Measurements from ENCODE around the gene NDFIP1. TPM values are rescaled to one million over a fixed set of nuclear protein-coding genes. Genes with fewer than 3 reads are reported as not detected.
A peak's percentile ranks its signal among the peaks of the same experiment; 100 is the strongest.

NDFIP1 gene, protein sequence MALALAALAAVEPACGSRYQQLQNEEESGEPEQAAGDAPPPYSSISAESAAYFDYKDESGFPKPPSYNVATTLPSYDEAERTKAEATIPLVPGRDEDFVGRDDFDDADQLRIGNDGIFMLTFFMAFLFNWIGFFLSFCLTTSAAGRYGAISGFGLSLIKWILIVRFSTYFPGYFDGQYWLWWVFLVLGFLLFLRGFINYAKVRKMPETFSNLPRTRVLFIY
- total RNA-seq (50.8 and 67.4 TPM in 2 replicates), polyA plus RNA-seq (42.5 and 55.8 TPM in 2 replicates), polyA minus RNA-seq (ENCODE audit: low replicate concordance) (3.0 and 4.8 TPM in 2 replicates)
- 36.6 and 43.8 TPM in 2 replicates for polyA plus RNA-seq (2012)

DNA sequence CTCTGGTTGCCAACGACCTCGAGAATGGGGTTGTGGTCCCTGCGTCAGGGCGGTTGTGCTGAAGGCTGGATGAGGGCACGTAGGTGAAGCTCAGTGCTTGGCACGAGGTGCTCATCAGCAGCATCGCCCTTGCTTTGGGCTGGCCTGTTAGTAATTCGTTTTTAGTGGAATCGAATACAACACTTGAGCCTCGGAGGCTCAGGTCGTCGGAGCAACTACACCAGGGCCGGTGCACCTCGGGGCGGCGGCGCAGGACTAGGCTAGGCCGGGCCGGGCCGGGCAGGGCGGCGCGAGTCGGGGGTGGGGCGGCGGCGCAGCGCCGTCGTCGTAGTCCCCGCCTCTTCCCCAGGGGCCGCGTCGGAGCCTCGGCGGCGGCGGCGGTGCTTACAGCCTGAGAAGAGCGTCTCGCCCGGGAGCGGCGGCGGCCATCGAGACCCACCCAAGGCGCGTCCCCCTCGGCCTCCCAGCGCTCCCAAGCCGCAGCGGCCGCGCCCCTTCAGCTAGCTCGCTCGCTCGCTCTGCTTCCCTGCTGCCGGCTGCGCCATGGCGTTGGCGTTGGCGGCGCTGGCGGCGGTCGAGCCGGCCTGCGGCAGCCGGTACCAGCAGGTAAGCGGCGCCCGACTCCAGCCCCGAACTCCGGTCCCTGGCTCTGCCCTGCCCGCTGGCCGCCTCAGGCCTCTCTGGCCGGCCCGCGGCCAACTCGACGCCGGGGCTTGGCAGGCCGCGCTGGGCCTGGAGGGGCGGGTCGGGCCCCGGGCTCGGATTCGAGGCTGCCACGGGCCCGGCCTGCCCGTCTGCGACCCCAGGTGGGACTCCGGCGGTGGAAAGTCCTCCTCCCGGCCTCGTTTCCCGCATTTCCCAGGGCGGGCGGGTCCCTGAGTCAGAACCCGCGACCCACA lies at the start of gene NDFIP1:
Gene NDFIP1, plus strand, starts transcription at position 348 of the 899 bp plus-strand sequence. Its CDS starts 196 bp downstream, at position 544.
- peaks cover 44% of the 10 kb centered on the region for H3K79me2 ChIP-seq (ENCODE audit: control insufficient read depth, insufficient read depth, low read length)
- DNase-seq (ENCODE audit: low read depth in 2 of 2): peak; percentile 72 to 78
- TF ChIP-seq EZH2 (IDR thresholded peaks at IDR 0.05; ENCODE audit: low read length, missing control alignments): no peak
- TF ChIP-seq, protein P1, sequence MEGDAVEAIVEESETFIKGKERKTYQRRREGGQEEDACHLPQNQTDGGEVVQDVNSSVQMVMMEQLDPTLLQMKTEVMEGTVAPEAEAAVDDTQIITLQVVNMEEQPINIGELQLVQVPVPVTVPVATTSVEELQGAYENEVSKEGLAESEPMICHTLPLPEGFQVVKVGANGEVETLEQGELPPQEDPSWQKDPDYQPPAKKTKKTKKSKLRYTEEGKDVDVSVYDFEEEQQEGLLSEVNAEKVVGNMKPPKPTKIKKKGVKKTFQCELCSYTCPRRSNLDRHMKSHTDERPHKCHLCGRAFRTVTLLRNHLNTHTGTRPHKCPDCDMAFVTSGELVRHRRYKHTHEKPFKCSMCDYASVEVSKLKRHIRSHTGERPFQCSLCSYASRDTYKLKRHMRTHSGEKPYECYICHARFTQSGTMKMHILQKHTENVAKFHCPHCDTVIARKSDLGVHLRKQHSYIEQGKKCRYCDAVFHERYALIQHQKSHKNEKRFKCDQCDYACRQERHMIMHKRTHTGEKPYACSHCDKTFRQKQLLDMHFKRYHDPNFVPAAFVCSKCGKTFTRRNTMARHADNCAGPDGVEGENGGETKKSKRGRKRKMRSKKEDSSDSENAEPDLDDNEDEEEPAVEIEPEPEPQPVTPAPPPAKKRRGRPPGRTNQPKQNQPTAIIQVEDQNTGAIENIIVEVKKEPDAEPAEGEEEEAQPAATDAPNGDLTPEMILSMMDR (conservative IDR thresholded peaks at IDR 0.05 in 1 of 2, IDR thresholded peaks at IDR 0.05 in 1 of 2; ENCODE audit: low read depth in 1 of 2, low read length in 2 of 2): no peak
- no peaks in the 10 kb centered on the region for H3K36me3 ChIP-seq (ENCODE audit: control insufficient read depth, insufficient read depth, low read length)
- peaks cover 1% of the 10 kb centered on the region for H4K20me1 ChIP-seq (ENCODE audit: control insufficient read depth, extremely low read depth, insufficient read depth, low read length)
- peak within 1 kb of the TSS; percentile 92 for H3K27ac ChIP-seq (ENCODE audit: insufficient read depth, low read length)
- H3K4me2 ChIP-seq (ENCODE audit: extremely low read depth, insufficient read depth, low read length): peak within 1 kb of the TSS; percentile 93
- peak within 1 kb of the TSS; percentile 99 for H2AFZ ChIP-seq (ENCODE audit: low read length)
- H3K4me1 ChIP-seq (ENCODE audit: control insufficient read depth, extremely low read depth, insufficient read depth, low read length): peaks cover 2% of the 10 kb centered on the region
- H3K27me3 ChIP-seq (ENCODE audit: control insufficient read depth, insufficient read depth, low read length): no peaks in the 10 kb centered on the region
- no peaks in the 10 kb centered on the region for H3K9me3 ChIP-seq (ENCODE audit: control insufficient read depth, insufficient read depth, low read depth, low read length)
- peak within 1 kb of the TSS; percentile 95 for H3K9ac ChIP-seq (ENCODE audit: insufficient read depth, low read length)
- peak within 1 kb of the TSS; percentile 75 to 97 (median 88) for H3K4me3 ChIP-seq (replicated peaks in 1 of 4; ENCODE audit: control extremely low read depth in 1 of 4, insufficient read depth in 1 of 4, low read depth in 3 of 4, low read length in 4 of 4)

DNA sequence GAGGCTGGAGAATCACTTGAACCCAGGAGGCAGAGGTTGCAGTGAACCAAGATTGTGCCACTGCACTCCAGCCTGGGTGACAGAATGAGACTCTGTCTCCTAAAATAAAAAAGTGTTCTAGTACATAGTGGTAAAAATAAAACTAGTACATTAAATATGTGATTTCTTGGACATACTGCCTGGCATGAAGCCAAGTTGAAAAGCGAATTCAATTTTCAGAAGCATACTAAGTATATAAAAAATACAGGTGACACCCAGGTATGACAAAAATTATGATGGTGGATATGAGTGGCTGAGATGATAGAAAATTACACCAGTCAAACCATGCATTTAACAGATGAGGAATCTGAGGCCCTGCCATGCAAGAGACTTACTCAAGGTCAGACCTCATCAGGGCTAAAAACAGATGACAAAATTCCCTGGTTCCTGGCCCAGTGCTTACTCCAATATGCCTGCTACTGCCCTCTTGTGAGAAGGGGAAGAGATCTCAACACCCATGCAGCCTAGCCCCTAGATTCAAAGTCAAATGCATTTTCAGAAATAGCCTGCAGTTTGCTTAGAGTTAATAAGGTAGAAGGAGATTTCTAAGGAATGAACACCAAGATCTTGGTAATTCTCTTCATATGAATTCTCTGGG lies 49.2 kb upstream of the NDFIP1 start:
- H3K4me2 ChIP-seq (ENCODE audit: extremely low read depth, insufficient read depth, low read length): no peak overlapping the region
- H3K9ac ChIP-seq (ENCODE audit: insufficient read depth, low read length): no peak overlapping the region
- no peak overlapping the region for H3K27ac ChIP-seq (ENCODE audit: insufficient read depth, low read length)
- TF ChIP-seq EZH2 (IDR thresholded peaks at IDR 0.05; ENCODE audit: low read length, missing control alignments): no peak
- TF ChIP-seq, protein P1 (conservative IDR thresholded peaks at IDR 0.05 in 1 of 2, IDR thresholded peaks at IDR 0.05 in 1 of 2; ENCODE audit: low read depth in 1 of 2, low read length in 2 of 2): peak in 1 of 2 donors; percentile 12
- H3K36me3 ChIP-seq (ENCODE audit: control insufficient read depth, insufficient read depth, low read length): no peaks in the 10 kb centered on the region
- peak in 1 of 2 donors; percentile 29 for DNase-seq (ENCODE audit: low read depth in 2 of 2)
- no peak overlapping the region for H2AFZ ChIP-seq (ENCODE audit: low read length)
- no peaks in the 10 kb centered on the region for H3K9me3 ChIP-seq (ENCODE audit: control insufficient read depth, insufficient read depth, low read depth, low read length)
- H3K27me3 ChIP-seq (ENCODE audit: control insufficient read depth, insufficient read depth, low read length): no peaks in the 10 kb centered on the region
- no peaks in the 10 kb centered on the region for H4K20me1 ChIP-seq (ENCODE audit: control insufficient read depth, extremely low read depth, insufficient read depth, low read length)
- no peak overlapping the region for H3K4me3 ChIP-seq (replicated peaks in 1 of 4; ENCODE audit: control extremely low read depth in 1 of 4, insufficient read depth in 1 of 4, low read depth in 3 of 4, low read length in 4 of 4)
- H3K79me2 ChIP-seq (ENCODE audit: control insufficient read depth, insufficient read depth, low read length): no peaks in the 10 kb centered on the region
- H3K4me1 ChIP-seq (ENCODE audit: control insufficient read depth, extremely low read depth, insufficient read depth, low read length): peaks cover 3% of the 10 kb centered on the region

DNA sequence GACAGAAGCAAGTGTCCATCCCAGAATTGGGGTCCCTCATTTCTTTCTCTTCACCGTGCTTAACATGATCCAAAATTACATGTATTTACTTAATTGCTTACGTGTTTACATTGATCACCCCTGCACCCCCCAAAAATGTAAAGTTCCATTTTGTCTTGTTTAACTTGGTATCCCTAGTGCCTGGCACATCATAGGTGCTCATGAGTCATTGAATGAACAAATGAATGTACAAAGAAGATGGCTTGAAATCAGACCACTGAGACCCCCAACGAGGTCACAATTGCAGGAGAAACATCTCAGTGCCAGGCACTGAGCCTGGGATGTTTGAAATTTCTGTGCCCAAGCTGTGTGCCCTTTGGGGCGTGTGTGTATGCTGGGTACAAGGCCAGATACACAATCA lies 45.2 kb upstream of the NDFIP1 start:
- H3K9ac ChIP-seq (ENCODE audit: insufficient read depth, low read length): no peak overlapping the region

More for the DNA sequence above, 45.2 kb upstream of the NDFIP1 start:
- Histone ChIP-seq H3K27me3 (ENCODE audit: control insufficient read depth, insufficient read depth, low read length) (no peaks in the 10 kb centered on the region), H3K79me2 (ENCODE audit: control insufficient read depth, insufficient read depth, low read length) (no peaks in the 10 kb centered on the region), H3K4me3 (replicated peaks in 1 of 4; ENCODE audit: control extremely low read depth in 1 of 4, insufficient read depth in 1 of 4, low read depth in 3 of 4, low read length in 4 of 4) (peak overlapping the region in 1 of 4 experiments; percentile 37), H4K20me1 (ENCODE audit: control insufficient read depth, extremely low read depth, insufficient read depth, low read length) (no peaks in the 10 kb centered on the region), H3K9me3 (ENCODE audit: control insufficient read depth, insufficient read depth, low read depth, low read length) (no peaks in the 10 kb centered on the region), H3K36me3 (ENCODE audit: control insufficient read depth, insufficient read depth, low read length) (no peaks in the 10 kb centered on the region), H2AFZ (ENCODE audit: low read length) (peak overlapping the region; percentile 80), H3K4me1 (ENCODE audit: control insufficient read depth, extremely low read depth, insufficient read depth, low read length) (peaks cover 3% of the 10 kb centered on the region), H3K27ac (ENCODE audit: insufficient read depth, low read length) (no peak overlapping the region), H3K4me2 (ENCODE audit: extremely low read depth, insufficient read depth, low read length) (peak overlapping the region; percentile 44)
- TF ChIP-seq, protein P1 (conservative IDR thresholded peaks at IDR 0.05 in 1 of 2, IDR thresholded peaks at IDR 0.05 in 1 of 2; ENCODE audit: low read depth in 1 of 2, low read length in 2 of 2): no peak
- no peak for TF ChIP-seq EZH2 (IDR thresholded peaks at IDR 0.05; ENCODE audit: low read length, missing control alignments)
- DNase-seq (ENCODE audit: low read depth in 2 of 2): no peak
